Measurements from ENCODE around the gene TPSD1.
"Not testable (repeated sequence)": the region's sequence is repeated elsewhere in the genome, so short reads cannot be mapped to it uniquely, and the experiment has no call there.

Gene TPSD1

DNA sequence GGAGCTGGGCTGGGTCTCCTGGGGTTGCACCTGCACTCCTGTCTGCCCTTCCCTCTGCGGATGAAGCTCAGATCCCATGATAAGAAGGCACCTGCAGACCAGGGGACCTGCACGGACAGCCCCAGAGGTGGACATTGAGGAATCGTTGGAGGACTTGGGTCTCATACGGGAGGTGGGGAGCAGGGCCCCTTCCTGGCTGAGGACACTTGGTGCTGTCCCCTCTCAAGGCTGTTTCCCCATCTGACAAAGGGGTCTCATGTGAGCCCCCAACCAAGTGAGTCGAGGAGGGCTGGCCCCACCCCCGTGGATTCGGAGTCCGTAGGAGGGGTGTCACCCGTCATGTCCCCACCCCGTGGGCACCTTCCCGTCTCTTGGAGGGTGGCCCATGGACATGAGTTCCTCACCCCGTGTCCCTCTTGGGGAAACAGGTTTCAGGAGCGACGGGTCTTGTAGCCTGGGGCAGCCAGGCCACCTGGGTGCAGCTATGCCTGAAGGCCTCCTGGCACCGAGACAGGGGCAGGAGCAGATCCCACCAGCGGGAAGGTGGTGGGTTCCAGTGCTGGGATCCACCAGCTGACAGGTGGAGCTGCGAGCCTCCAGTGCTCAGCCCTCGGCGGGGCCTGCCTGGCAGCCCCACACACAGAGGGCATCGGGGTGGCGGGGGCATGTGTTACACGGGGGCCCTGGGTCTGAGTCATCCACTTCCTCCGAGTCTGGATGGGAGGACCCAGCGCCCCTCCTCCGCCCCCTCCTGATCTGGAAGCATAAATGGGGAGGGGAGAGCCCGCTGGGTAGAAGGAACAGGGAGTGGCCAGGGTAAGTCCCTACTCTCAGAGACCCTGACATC is at the start of gene TPSD1:
Gene TPSD1 (plus strand): TSS at position 794 of the 847 bp plus-strand sequence. CDS start 212 bp downstream, outside the sequence.
- not testable (repeated sequence) for DNase-seq (ENCODE audit: low read depth in 2 of 2)

DNA sequence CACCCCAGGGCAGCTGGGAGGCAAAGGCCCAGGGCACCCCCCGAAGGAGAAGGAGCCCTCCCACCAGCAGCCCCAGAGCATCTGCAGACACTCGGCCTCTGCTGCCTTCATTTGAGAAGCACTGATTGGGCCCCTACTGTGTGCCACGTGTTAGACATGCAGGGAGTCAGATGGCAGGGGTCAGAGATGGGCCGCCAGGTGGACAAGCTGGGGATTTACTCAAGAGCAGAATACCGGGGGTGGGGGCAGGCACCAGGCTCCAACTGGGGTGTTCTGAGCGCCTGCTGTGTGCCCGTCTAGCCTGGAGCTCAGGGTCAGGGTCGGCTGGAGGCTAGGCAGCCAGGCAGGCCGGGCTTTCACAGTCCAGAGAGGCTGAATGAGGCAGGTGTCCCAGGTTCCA is 49.5 kb upstream of the TPSD1 start:
- DNase-seq (ENCODE audit: low read depth in 2 of 2), result no peak

DNA sequence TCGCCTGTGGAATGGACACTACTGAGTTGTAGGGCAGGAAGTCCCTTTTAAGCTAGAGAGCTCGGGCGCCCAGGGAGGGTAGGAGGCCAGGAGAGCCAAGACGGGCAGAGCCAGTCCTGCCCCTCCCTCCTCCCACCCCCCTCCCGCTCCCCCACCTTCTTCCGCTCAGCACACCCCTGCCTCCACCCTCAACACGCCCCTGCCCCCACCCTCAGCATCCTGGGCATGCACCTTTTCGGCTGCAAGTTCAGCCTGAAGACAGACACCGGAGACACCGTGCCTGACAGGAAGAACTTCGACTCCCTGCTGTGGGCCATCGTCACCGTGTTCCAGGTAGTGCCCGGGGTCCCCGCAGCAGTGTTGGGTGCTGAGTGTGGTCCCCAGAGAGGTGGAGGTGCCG is 49.1 kb upstream of the TPSD1 start:
- DNase-seq (ENCODE audit: low read depth in 2 of 2), result no peak

DNA sequence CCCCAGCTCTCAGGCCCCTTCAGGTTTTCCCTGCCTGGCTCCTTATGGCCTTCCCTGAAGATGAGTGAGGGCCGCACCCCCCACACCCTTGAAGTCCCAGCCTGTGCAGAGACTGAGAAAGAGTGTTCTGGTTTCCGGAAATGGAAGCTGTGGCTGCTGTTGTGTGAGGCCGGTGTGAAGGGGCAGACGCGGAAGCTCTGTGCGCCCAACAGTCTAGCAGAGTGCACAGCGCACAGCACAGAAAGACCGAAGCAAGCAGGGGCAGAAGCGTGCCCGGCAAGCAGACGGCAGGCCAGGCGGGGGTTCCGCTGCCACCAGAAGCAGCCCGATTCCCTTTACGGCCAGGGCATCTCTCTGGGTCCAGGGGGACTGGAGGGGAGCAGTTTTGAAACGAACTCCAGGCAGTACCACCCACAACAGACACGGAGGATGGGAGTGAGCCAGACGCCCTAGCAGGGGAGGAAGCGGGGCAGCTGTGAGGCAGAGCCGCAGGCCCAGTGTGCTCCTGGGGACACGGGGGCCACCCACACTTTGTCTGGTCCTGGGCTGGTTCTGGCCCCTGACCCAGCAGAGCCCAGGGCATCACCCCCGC is 47.5 kb upstream of the TPSD1 start:
- no peak for DNase-seq (ENCODE audit: low read depth in 2 of 2)

DNA sequence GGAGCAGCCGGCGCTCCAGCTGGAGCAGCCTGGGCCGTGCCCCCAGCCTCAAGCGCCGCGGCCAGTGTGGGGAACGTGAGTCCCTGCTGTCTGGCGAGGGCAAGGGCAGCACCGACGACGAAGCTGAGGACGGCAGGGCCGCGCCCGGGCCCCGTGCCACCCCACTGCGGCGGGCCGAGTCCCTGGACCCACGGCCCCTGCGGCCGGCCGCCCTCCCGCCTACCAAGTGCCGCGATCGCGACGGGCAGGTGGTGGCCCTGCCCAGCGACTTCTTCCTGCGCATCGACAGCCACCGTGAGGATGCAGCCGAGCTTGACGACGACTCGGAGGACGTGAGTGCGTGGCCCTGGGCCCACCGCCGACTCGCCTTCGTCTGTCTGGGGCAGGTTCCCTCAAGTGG is 46.8 kb upstream of the TPSD1 start:
- no peak for DNase-seq (ENCODE audit: low read depth in 2 of 2)

DNA sequence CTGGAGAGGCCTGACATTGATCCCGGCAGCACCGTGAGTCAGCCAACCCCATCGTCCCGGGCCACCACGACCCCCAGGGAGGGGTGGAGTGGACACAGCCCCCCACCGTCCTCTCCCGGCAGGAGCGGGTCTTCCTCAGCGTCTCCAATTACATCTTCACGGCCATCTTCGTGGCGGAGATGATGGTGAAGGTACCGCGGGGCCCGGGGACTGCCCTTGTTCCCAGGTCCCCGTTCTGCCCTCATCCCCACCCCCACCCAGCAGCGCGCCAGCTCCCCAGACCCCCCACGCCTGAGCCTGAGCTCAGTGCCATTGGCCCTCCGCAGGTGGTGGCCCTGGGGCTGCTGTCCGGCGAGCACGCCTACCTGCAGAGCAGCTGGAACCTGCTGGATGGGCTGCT is 45.4 kb upstream of the TPSD1 start:
- DNase-seq (ENCODE audit: low read depth in 2 of 2), result no peak

DNA sequence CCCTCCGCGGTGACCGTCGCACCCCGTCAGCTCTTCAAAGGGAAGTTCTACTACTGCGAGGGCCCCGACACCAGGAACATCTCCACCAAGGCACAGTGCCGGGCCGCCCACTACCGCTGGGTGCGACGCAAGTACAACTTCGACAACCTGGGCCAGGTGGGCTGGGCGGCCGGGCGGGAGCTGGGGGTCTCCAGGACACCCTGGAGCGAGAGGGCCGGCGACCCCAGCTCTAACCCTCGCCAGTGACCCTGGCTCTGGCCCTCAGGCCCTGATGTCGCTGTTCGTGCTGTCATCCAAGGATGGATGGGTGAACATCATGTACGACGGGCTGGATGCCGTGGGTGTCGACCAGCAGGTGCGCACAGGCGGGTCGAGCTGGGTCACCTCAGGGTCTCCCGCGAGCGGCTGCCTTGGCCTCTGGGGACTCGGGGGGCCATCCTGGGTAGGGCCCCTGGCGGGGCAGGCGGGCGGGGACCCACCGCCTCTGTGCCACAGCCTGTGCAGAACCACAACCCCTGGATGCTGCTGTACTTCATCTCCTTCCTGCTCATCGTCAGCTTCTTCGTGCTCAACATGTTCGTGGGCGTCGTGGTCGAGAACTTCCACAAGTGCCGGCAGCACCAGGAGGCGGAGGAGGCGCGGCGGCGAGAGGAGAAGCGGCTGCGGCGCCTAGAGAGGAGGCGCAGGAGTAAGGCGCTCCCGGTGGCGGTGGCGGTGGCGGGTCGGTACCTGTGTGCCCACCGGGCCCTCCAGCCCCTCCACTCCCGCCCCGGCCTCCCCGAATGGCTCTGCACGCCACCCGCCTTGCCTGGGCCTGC is 44.2 kb upstream of the TPSD1 start:
- DNase-seq (ENCODE audit: low read depth in 2 of 2), result no peak

DNA sequence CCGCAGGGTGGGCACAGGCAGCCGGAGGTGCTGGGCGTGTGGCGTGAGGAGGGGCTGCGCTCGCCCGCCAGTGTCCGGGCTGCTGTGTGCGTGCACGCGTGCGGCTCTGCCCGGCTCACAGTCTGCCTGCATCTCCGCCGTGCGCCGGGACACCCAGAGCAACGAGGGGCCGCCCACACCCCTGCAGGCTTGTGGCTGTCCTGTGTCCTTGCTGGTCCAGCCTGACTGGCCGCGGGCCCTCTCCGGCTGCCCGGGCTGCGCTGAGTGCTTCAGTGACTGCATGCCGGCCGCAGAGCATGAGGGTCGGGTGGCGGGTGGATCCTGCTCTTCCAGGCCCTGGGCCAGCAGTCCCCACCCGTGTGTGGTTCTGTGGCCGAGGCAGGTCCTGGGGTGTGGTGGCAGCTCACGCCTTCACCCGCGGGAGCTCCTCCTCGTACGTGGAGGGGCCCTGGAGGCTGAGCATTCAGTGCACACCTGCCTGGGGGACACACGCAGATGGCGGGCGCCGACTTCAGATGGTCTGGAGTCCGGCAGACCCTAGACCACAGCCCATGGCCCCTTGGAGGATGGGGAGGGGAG is 43.2 kb upstream of the TPSD1 start:
- DNase-seq (ENCODE audit: low read depth in 2 of 2), result no peak

DNA sequence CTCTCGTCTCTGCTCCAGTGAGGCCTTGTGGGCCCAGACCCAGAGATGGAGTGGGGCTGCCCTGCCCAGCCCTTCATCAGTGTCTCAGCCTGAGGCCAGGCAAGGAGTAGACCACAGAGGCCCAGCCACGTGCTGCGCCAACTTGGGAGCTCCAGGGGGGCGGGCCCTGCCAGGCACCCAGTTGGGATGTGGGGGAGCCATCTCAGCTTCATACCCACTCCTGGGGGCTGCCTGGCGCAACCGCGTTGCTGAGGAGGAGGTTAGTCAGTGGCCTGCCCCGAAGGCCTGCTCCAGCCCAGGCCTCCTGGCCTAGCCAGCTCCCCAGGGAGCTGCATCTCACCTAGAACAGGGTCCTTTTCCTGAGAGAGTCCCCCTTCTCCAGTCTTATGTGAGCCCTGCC is 42.6 kb upstream of the TPSD1 start:
- no peak for DNase-seq (ENCODE audit: low read depth in 2 of 2)

DNA sequence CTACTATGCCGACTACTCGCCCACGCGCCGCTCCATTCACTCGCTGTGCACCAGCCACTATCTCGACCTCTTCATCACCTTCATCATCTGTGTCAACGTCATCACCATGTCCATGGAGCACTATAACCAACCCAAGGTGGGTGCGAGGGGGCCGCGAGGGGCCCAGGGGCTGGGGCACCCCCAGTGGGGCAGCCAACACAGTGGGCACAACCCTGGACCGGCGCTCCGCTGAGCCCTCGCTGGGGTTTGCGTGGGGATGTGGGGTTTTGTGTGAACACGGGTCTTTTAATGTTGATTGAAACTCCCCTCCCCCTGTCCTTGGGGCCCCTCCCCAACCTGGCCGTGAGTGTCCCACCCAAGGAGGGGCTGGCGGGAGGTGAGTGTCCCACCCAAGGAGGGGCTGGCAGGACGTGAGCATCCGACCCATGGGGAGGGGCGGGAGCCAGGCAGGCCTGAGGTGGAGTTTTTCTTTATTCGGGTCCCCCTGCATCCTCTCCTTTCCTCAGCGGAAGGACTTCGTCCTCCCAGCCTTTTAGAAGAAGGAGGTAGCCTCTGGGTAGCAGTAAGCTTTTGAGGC is 42.0 kb upstream of the TPSD1 start:
- DNase-seq (ENCODE audit: low read depth in 2 of 2), result no peak

DNA sequence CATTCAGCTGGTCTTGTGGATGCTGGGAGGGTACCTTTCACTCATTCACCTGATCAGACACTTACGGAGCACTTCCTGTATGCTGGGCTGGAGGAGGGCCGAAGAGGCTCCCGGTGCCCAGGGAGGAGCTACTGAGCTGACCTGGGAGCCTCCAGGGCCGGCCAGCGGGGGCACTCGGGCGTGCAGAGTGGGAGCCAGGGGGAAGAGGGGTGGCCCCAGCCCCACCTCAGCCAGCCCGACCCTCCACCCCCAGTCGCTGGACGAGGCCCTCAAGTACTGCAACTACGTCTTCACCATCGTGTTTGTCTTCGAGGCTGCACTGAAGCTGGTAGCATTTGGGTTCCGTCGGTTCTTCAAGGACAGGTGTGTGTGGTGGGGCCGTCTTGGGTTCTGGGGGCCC is 41.1 kb upstream of the TPSD1 start:
- no peak for DNase-seq (ENCODE audit: low read depth in 2 of 2)

DNA sequence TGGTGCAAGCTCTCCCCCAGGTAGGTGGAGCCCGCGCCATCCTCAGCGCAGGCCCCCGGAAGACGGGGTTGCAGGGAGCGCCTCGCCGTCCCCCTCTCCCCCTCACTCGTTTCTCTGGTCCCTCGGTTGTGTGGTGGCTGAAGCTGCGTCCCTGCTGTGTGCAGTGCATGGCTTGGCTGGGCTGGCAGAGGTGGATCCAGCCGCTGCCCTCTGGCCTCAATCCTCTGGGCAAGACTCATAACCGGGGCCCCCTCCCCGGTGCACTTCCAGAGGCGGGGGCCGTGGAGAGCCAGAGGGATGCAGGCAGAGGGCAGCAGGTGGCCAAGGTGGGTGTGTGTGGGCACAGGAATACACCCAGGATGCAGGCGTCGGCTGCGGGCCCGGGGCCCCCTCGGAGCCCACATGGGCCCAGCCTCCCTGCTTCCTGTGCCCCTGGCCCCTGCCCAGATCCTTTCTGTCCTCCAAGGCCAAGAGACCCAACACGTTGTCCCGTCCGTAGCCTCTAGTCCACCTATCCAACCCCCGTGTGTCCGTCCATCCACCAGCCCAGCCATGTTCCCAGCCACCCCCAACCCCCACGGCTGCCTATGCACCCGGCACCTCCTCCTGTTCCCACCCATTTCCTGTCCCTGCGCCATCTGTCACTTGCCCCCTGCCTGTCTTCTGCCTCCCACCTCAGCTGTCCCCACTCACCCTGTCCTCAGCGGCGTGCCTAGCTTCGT is 40.1 kb upstream of the TPSD1 start:
- no peak for DNase-seq (ENCODE audit: low read depth in 2 of 2)

DNA sequence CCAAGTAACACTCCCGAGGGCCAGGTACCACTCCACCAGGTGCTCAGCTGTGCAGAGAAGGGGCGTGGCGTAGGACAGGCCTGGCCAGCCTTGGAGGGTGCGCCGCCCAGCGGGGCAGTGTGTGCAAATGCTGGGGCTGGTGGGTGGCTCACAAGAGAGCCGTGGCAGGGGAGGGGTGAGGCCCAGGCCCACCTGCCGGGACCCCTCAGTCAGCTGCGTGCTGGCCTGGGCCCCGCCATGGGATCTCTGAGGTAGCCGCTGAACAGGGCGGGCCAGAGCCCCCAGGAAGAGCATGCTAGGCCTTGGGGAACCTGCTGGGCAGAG is 39.6 kb upstream of the TPSD1 start:
- DNase-seq (ENCODE audit: low read depth in 2 of 2), result no peak

DNA sequence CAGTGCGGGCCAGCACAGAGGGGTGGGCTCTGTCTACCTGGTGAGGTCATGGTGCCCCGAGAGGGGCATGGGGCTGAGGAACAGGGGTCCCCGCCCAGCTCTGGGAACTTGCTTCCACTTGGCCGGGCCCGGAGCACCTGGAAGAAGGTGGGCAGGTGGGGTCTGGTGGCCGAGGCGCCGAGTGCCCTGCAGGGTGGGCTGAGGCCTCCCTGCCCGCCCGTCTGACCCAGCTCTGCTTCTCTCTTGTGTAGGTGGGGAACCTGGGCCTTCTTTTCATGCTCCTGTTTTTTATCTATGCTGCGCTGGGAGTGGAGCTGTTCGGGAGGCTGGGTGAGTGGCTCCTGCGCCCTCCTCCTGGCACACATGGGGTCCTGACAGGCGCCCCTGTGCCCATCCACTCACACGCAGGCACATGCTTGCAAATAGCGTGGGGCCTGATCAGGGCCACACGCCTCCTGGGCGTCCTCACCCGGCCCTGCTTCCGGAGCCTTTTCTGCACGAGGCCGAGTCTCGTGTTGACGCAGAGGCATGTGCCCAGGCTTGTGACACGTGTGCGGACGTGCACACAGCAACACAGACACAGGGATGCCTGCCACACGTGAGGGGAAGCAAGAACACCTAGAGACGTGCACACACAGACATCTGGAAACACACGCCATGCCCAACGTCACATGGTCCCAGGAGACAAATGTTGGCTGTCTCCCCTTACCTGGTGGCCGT is 39.0 kb upstream of the TPSD1 start:
- DNase-seq (ENCODE audit: low read depth in 2 of 2), result no peak

DNA sequence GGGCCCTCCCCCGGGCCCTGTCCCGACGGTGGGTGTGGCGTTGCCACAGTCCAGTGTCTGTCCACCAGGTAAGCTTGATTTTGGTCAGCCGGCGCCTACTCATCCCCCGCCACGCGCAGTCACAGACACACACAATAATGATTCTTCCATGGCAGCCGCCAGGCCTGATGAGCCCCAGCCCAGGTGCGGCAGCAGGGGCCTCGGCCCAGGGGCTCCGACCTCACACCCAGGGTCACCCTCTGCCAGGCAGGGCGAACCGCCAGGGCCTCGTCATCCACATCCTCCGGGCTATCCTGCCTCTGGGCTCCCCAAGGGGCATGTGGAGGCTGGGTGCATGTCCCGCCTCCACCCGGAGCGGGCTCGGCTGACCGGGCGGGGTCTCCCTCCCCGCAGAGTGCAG is 38.3 kb upstream of the TPSD1 start:
- DNase-seq (ENCODE audit: low read depth in 2 of 2), result no peak

DNA sequence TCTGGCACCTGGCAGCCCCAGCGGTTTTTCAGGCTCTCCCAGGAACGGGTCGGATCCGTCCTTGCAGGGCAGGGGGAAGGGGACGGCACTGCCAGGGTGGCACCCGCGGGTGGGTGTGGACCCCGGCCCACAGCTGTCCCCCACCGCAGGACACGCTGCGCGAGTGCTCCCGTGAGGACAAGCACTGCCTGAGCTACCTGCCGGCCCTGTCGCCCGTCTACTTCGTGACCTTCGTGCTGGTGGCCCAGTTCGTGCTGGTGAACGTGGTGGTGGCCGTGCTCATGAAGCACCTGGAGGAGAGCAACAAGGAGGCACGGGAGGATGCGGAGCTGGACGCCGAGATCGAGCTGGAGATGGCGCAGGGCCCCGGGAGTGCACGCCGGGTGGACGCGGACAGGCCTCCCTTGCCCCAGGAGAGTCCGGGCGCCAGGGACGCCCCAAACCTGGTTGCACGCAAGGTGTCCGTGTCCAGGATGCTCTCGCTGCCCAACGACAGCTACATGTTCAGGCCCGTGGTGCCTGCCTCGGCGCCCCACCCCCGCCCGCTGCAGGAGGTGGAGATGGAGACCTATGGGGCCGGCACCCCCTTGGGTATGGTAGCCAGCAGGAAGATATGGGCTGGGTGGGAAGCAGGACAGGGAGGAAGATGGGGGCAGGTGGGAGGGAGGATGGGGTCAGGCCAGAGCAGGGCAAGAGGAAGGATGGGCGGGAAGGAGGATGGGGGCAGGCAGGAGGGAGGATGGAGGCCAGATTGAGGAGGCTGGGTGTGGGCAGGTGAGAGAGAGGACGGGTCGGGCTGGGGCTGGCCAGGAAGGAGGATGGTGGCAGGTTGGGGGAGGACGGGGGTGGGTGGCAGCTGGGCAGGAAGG is 37.6 kb upstream of the TPSD1 start:
- DNase-seq (ENCODE audit: low read depth in 2 of 2), result no peak

DNA sequence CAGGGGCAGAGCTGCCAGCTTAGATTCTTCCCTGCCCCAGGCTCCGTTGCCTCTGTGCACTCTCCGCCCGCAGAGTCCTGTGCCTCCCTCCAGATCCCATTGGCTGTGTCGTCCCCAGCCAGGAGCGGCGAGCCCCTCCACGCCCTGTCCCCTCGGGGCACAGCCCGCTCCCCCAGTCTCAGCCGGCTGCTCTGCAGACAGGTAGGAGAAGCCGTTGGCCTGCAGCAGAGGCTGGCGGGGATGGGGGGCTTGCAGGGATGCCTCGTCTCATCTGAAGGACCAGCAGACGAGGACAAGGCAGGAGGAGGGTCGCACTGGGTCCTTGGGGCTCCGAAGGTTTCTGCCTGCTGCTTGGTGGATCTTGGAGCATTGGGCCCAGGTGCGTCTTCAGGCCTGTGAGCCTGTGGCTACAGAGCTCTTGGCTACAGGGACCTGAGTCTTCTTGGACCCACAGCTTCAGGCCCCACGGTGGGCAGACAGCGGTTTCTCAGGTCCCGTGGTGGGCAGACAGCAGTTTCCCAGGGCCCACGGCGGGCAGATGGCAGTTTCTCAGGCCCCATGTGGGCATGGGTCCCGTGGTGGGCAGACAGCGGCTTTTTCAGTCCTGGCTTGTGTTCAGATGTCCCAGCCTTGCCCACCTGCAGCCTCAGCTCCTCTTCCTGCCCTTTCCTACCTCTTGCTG is 36.8 kb upstream of the TPSD1 start:
- no peak for DNase-seq (ENCODE audit: low read depth in 2 of 2)

DNA sequence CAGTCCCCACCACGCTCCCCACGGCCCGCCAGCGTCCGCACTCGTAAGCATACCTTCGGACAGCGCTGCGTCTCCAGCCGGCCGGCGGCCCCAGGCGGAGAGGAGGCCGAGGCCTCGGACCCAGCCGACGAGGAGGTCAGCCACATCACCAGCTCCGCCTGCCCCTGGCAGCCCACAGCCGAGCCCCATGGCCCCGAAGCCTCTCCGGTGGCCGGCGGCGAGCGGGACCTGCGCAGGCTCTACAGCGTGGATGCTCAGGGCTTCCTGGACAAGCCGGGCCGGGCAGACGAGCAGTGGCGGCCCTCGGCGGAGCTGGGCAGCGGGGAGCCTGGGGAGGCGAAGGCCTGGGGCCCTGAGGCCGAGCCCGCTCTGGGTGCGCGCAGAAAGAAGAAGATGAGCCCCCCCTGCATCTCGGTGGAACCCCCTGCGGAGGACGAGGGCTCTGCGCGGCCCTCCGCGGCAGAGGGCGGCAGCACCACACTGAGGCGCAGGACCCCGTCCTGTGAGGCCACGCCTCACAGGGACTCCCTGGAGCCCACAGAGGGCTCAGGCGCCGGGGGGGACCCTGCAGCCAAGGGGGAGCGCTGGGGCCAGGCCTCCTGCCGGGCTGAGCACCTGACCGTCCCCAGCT is 35.7 kb upstream of the TPSD1 start:
- no peak for DNase-seq (ENCODE audit: low read depth in 2 of 2)
